Measurements from ENCODE around the gene SKAP2.

SKAP2 gene

GRCh38 chr7:26690135-26690805 is 174.1 kb downstream of the SKAP2 start:
- DNase-seq: no peak

- DNase-seq: no peak
Observed at GRCh38 chr7:26688936-26689506, 175.4 kb downstream of the SKAP2 start.

- DNase-seq: no peak
Observed at GRCh38 chr7:26688388-26688787, 176.0 kb downstream of the SKAP2 start.

- no peak for DNase-seq
Observed at GRCh38 chr7:26687032-26687431, 177.4 kb downstream of the SKAP2 start.

- DNase-seq: no peak
Observed at GRCh38 chr7:26686448-26686981, 177.9 kb downstream of the SKAP2 start.

GRCh38 chr7:26685606-26686005 is 178.8 kb downstream of the SKAP2 start:
- DNase-seq: no peak

GRCh38 chr7:26684447-26684846 is 179.9 kb downstream of the SKAP2 start:
- DNase-seq: no peak

GRCh38 chr7:26683277-26683676 is 181.1 kb downstream of the SKAP2 start:
- DNase-seq: no peak

GRCh38 chr7:26681819-26682418 is 182.5 kb downstream of the SKAP2 start:
- no peak for DNase-seq

- no peak for DNase-seq
Observed at GRCh38 chr7:26680587-26680986, 183.8 kb downstream of the SKAP2 start.

- no peak for DNase-seq
Observed at GRCh38 chr7:26675143-26675887, 189.1 kb downstream of the SKAP2 start.

- no peak for DNase-seq
Observed at GRCh38 chr7:26673858-26674257, 190.5 kb downstream of the SKAP2 start.

- no peak for DNase-seq
Observed at GRCh38 chr7:26673271-26673670, 191.1 kb downstream of the SKAP2 start.

- no peak for DNase-seq
Observed at GRCh38 chr7:26670841-26671240, 193.5 kb downstream of the SKAP2 start.

GRCh38 chr7:26670290-26670689 is 194.1 kb downstream of the SKAP2 start:
- no peak for DNase-seq

- no peak for DNase-seq
Observed at GRCh38 chr7:26668821-26669220, 195.6 kb downstream of the SKAP2 start.

GRCh38 chr7:26667514-26668133 is 196.8 kb downstream of the SKAP2 start:
- no peak for DNase-seq

GRCh38 chr7:26664735-26665416 is 199.5 kb downstream of the SKAP2 start:
- DNase-seq: no peak

GRCh38 chr7:26664274-26664673 is 200.1 kb downstream of the SKAP2 start:
- DNase-seq: no peak

- DNase-seq: no peak
Observed at GRCh38 chr7:26663874-26664273, 200.5 kb downstream of the SKAP2 start.

- DNase-seq: no peak
Observed at GRCh38 chr7:26662646-26663045, 201.7 kb downstream of the SKAP2 start.

GRCh38 chr7:26659121-26659520 is 205.3 kb downstream of the SKAP2 start:
- DNase-seq: no peak

Data from activated effector memory CD4-positive, alpha-beta T cell treated with Interleukin-2 at 50 U/mL for 16 hours (primary cell).